Breast epithelium (tissue), 4 donors: ENCODE data around the gene SPOCK1. TPM values are rescaled to one million over a fixed set of nuclear protein-coding genes. Genes with fewer than 3 reads are reported as not detected.
"Not testable (repeated sequence)": the region's sequence is repeated elsewhere in the genome, so short reads cannot be mapped to it uniquely, and the experiment has no call there.

Source experiments
- DNase-seq, 2 donors: peaks; one replicate each; pipeline ENCODE4 v3.0.0-alpha.2; 2019; ENCODE audit warnings: low spot score in 2 of 2
- H3K27ac ChIP-seq, 2 donors: fragments of 200-600 bp; sonication (generic) in 1 of 2; one replicate each; pipeline ENCODE4 v1.5.1; 2016 to 2019; ENCODE audit warnings: mild to moderate bottlenecking in 1 of 2
- H3K27me3 ChIP-seq, 2 donors: fragments of 200-600 bp; sonication (generic) in 1 of 2; one replicate each; pipeline versions ENCODE4 v1.5.1 to v1.6.0; 2017 to 2019; ENCODE audit warnings: control low read depth in 1 of 2, mild to moderate bottlenecking in 1 of 2
- H3K36me3 ChIP-seq: fragments of 200-600 bp; one replicate; pipeline ENCODE4 v1.5.1; 2019
- H3K4me1 ChIP-seq, 2 donors: fragments of 200-600 bp; sonication (generic); one replicate each; pipeline ENCODE4 v1.5.1; 2016 to 2019; ENCODE audit warnings: control low read depth in 1 of 2
- H3K4me3 ChIP-seq, 3 donors: fragments of 200-600 bp; sonication (generic); 1 replicate in 2 of 3; 2 replicates in 1 of 3; pipeline ENCODE4 v1.5.1; 2016 to 2019; ENCODE audit warnings: mild to moderate bottlenecking in 3 of 3, moderate library complexity in 2 of 3
- H3K9me3 ChIP-seq, 2 donors: fragments of 200-600 bp; sonication (generic) in 1 of 2; one replicate each; pipeline ENCODE4 v1.5.1; 2016 to 2019; ENCODE audit warnings: control low read depth in 1 of 2
- CTCF ChIP-seq, 3 donors: fragments of 450-650 bp; IDR thresholded peaks; one replicate each; pipeline ENCODE4 v1.5.1; 2016 to 2017; ENCODE audit warnings: antibody characterized with exemption in 3 of 3, mild to moderate bottlenecking in 3 of 3, moderate library complexity in 3 of 3
- POLR2A ChIP-seq: fragments of 450-650 bp; IDR thresholded peaks from one replicate; pipeline ENCODE4 v1.6.1; 2016; ENCODE audit warnings: antibody characterized with exemption, mild to moderate bottlenecking, moderate library complexity
- POLR2AphosphoS5 ChIP-seq, 3 donors: sonication (generic); formaldehyde crosslinking; IDR thresholded peaks; one replicate each; pipeline ENCODE4 v1.6.1; 2017; ENCODE audit warnings: antibody characterized with exemption in 3 of 3
- intact Hi-C: fragments of 100-400 bp; cut with DNase I; formaldehyde crosslinking; loops from one replicate; pipeline ENCODE4 v1.15.1; 2023; ENCODE audit warnings: low total_unique reads
- total RNA-seq, 3 donors: library from RNA; depleted of rRNA; stranded (reverse); fragments of >200 nt; gene quantifications; one replicate each; pipeline ENCODE4 v1.1.0, GENCODE V29; 2016

The SPOCK1 gene
- total RNA-seq, 3 donors from 2014 or later, result 14.5 to 52.0 (median 24.3) TPM

GRCh38 chr5:137392261-137392660 is 106.9 kb downstream of the SPOCK1 start:
- no peaks in the 10 kb centered on the region for H3K27me3 ChIP-seq
- H3K9me3 ChIP-seq, result no peaks in the 10 kb centered on the region
- intact Hi-C loops, result no loop called here
- no peaks in the 10 kb centered on the region for H3K36me3 ChIP-seq
- DNase-seq, result no peak
- H3K4me3 ChIP-seq, result no peak overlapping the region
- TF ChIP-seq POLR2AphosphoS5 (IDR thresholded peaks at IDR 0.05) (no peak), POLR2A (no peak), CTCF (IDR thresholded peaks at IDR 0.05) (no peak)
- no peaks in the 10 kb centered on the region for H3K4me1 ChIP-seq
- no peak overlapping the region for H3K27ac ChIP-seq

GRCh38 chr5:137391044-137391443 is 108.1 kb downstream of the SPOCK1 start:
- H3K27me3 ChIP-seq, H3K27ac ChIP-seq, H3K4me1 ChIP-seq, DNase-seq, H3K4me3 ChIP-seq, intact Hi-C loops, H3K36me3 ChIP-seq, H3K9me3 ChIP-seq: not testable (repeated sequence)

GRCh38 chr5:137389042-137389441 is 110.1 kb downstream of the SPOCK1 start:
- Histone ChIP-seq H3K4me1 (no peaks in the 10 kb centered on the region), H3K27ac (no peak overlapping the region), H3K4me3 (no peak overlapping the region), H3K27me3 (no peaks in the 10 kb centered on the region), H3K9me3 (peaks cover 0 to 8% of the 10 kb centered on the region in 2 donors), H3K36me3 (no peaks in the 10 kb centered on the region)
- TF ChIP-seq CTCF (IDR thresholded peaks at IDR 0.05), result no peak
- TF ChIP-seq POLR2AphosphoS5 (IDR thresholded peaks at IDR 0.05), result no peak
- no peak for TF ChIP-seq POLR2A
- intact Hi-C loops, result no loop called here
- DNase-seq, result no peak

- Histone ChIP-seq H3K9me3 (peaks cover 8 to 22% of the 10 kb centered on the region in 2 donors), H3K4me3 (no peak overlapping the region), H3K4me1 (no peaks in the 10 kb centered on the region), H3K27me3 (peaks cover 0 to 2% of the 10 kb centered on the region in 2 donors), H3K27ac (no peak overlapping the region), H3K36me3 (no peaks in the 10 kb centered on the region)
- TF ChIP-seq CTCF (IDR thresholded peaks at IDR 0.05), result no peak
- no peak for TF ChIP-seq POLR2A
- TF ChIP-seq POLR2AphosphoS5 (IDR thresholded peaks at IDR 0.05), result no peak
- intact Hi-C loops, result no loop called here
- DNase-seq, result no peak
Measured at GRCh38 chr5:137385064-137385463, 114.1 kb downstream of the SPOCK1 start.

- Histone ChIP-seq H3K4me3 (no peak overlapping the region), H3K36me3 (no peaks in the 10 kb centered on the region), H3K9me3 (peaks cover 8 to 22% of the 10 kb centered on the region in 2 donors), H3K27me3 (peaks cover 0 to 3% of the 10 kb centered on the region in 2 donors), H3K4me1 (no peaks in the 10 kb centered on the region), H3K27ac (no peak overlapping the region)
- intact Hi-C loops, result no loop called here
- no peak for DNase-seq
- TF ChIP-seq CTCF (IDR thresholded peaks at IDR 0.05) (no peak), POLR2A (no peak), POLR2AphosphoS5 (IDR thresholded peaks at IDR 0.05) (no peak)
Measured at GRCh38 chr5:137383909-137384308, 115.2 kb downstream of the SPOCK1 start.

- no peaks in the 10 kb centered on the region for H3K4me1 ChIP-seq
- intact Hi-C loops, result no loop called here
- TF ChIP-seq CTCF (IDR thresholded peaks at IDR 0.05) (no peak), POLR2AphosphoS5 (IDR thresholded peaks at IDR 0.05) (no peak), POLR2A (no peak)
- DNase-seq, result no peak
- H3K9me3 ChIP-seq, result peaks cover 8 to 22% of the 10 kb centered on the region in 2 donors
- H3K4me3 ChIP-seq, result no peak overlapping the region
- peaks cover 0 to 3% of the 10 kb centered on the region in 2 donors for H3K27me3 ChIP-seq
- no peak overlapping the region for H3K27ac ChIP-seq
- H3K36me3 ChIP-seq, result no peaks in the 10 kb centered on the region
Measured at GRCh38 chr5:137381555-137381954, 117.6 kb downstream of the SPOCK1 start.
